Measurements from ENCODE around the gene TMEM218.
"Not testable (repeated sequence)": the region's sequence is repeated elsewhere in the genome, so short reads cannot be mapped to it uniquely, and the experiment has no call there.

The TMEM218 gene

GRCh38 chr11:125073616-125074483 is 37.6 kb downstream of the TMEM218 start:
- no peak for DNase-seq

- DNase-seq: no peak
Observed at GRCh38 chr11:125072961-125073590, 38.4 kb downstream of the TMEM218 start.

- no peak for DNase-seq
Observed at GRCh38 chr11:125072218-125072960, 39.0 kb downstream of the TMEM218 start.

GRCh38 chr11:125071846-125072217 is 39.6 kb downstream of the TMEM218 start:
- no peak for DNase-seq

- no peak for DNase-seq
Observed at GRCh38 chr11:125071435-125071834, 40.0 kb downstream of the TMEM218 start.

GRCh38 chr11:125070699-125071254 is 40.6 kb downstream of the TMEM218 start:
- DNase-seq: no peak

GRCh38 chr11:125069796-125070195 is 41.6 kb downstream of the TMEM218 start:
- DNase-seq: no peak

- DNase-seq: no peak
Observed at GRCh38 chr11:125069008-125069407, 42.4 kb downstream of the TMEM218 start.

- DNase-seq: no peak
Observed at GRCh38 chr11:125068368-125068767, 43.1 kb downstream of the TMEM218 start.

GRCh38 chr11:125064070-125064469 is 47.4 kb downstream of the TMEM218 start:
- DNase-seq: no peak

- no peak for DNase-seq
Observed at GRCh38 chr11:125063429-125064043, 47.9 kb downstream of the TMEM218 start.

- no peak for DNase-seq
Observed at GRCh38 chr11:125062931-125063428, 48.4 kb downstream of the TMEM218 start, which contains the start of gene SLC37A2. TSS of gene SLC37A2 (plus strand) at chr11:125063305. CDS start at chr11:125063368, 63 bp downstream.

- no peak for DNase-seq
Observed at GRCh38 chr11:125062218-125062930, 49.1 kb downstream of the TMEM218 start.

GRCh38 chr11:125061281-125061680 is 50.1 kb downstream of the TMEM218 start:
- no peak for DNase-seq

- DNase-seq: no peak
Observed at GRCh38 chr11:125057693-125058016, 53.8 kb downstream of the TMEM218 start.

GRCh38 chr11:125056931-125057692 is 54.3 kb downstream of the TMEM218 start:
- DNase-seq: no peak

GRCh38 chr11:125056111-125056510 is 55.3 kb downstream of the TMEM218 start:
- DNase-seq: not testable (repeated sequence)

GRCh38 chr11:125055107-125055715 is 56.2 kb downstream of the TMEM218 start:
- no peak for DNase-seq

- no peak for DNase-seq
Observed at GRCh38 chr11:125053167-125053566, 58.3 kb downstream of the TMEM218 start.

- no peak for DNase-seq
Observed at GRCh38 chr11:125052047-125052446, 59.4 kb downstream of the TMEM218 start.
